ENCODE results near the gene EBI3. TPM values are rescaled to one million over a fixed set of nuclear protein-coding genes. Genes with fewer than 3 reads are reported as not detected.

The EBI3 gene
- polyA plus RNA-seq, 1 of the 3 experiments (the other 2 are of a cell fraction): 3.7 TPM

- TF ChIP-seq MXI1 (IDR thresholded peaks at IDR 0.05; ENCODE audit: low read depth, low read length): peak; percentile 93
- TF ChIP-seq RFX5 (IDR thresholded peaks at IDR 0.05; ENCODE audit: low read length): no peak
- TF ChIP-seq ZBTB33 (IDR thresholded peaks at IDR 0.05; ENCODE audit: borderline replicate concordance, low read depth): 0 out of 2 replicates have a peak, but pooled peaks have one; percentile 24
- peak; percentile 94 for TF ChIP-seq NRF1 (IDR thresholded peaks at IDR 0.05; ENCODE audit: low read depth, low read length)
- peak; percentile 75 for TF ChIP-seq GATA2 (CRISPR knock-in tag; IDR thresholded peaks at IDR 0.05)
- no peak for TF ChIP-seq MEF2A (IDR thresholded peaks at IDR 0.05; ENCODE audit: borderline replicate concordance, low read depth)
- peak; percentile 61; the same call in 1 of the 2 replicates for TF ChIP-seq FOXJ3 (CRISPR knock-in tag; IDR thresholded peaks at IDR 0.05)
- peak; percentile 78 for TF ChIP-seq POLR2AphosphoS5 (IDR thresholded peaks at IDR 0.05; ENCODE audit: low read depth, low read length)
- TF ChIP-seq NFIC (IDR thresholded peaks at IDR 0.05; ENCODE audit: borderline replicate concordance): no peak
- peak; percentile 84 for TF ChIP-seq YY1 (IDR thresholded peaks at IDR 0.05; ENCODE audit: low read depth)
Measured at GRCh38 chr19:4182084-4182810, 47.1 kb upstream of the EBI3 start, which contains the start of the genes ANKRD24 and SIRT6 (continued).

- H4K20me1 ChIP-seq (ENCODE audit: insufficient read depth): no peaks in the 10 kb centered on the region
- H3K9me2 ChIP-seq: no peaks in the 10 kb centered on the region
- no peak overlapping the region for H3K9ac ChIP-seq
- H3K4me3 ChIP-seq (ENCODE audit: low read depth in 2 of 2, low read length in 1 of 2): no peak overlapping the region
- no peak overlapping the region for H3K27ac ChIP-seq (ENCODE audit: low read depth in 2 of 2, low read length in 1 of 2)
- H3K9me3 ChIP-seq: no peaks in the 10 kb centered on the region
- no peaks in the 10 kb centered on the region for H3F3A ChIP-seq (replicated peaks; ENCODE audit: insufficient read depth)
- POLR2A ChIA-PET: no interaction called here
- H3K4me1 ChIP-seq (ENCODE audit: control insufficient read depth in 1 of 2, insufficient read depth in 2 of 2, low read depth in 1 of 2, low read length in 1 of 2): peaks cover 0 to 7% of the 10 kb centered on the region in 2 experiments; a peak in 1 of 4 replicates
- peaks cover 16% of the 10 kb centered on the region; the same call in 1 of the 2 replicates for H3K79me2 ChIP-seq (ENCODE audit: insufficient read depth)
- no peaks in the 10 kb centered on the region for H3K27me3 ChIP-seq (ENCODE audit: insufficient read depth)
- H3K4me2 ChIP-seq: no peak overlapping the region
- H3K36me3 ChIP-seq (replicated peaks in 1 of 2; ENCODE audit: control insufficient read depth in 1 of 2, insufficient read depth in 2 of 2, low read length in 1 of 2): peaks cover 0 to 5% of the 10 kb centered on the region in 2 experiments
- CTCF ChIA-PET: interaction anchor here (0.9 to 1.5 kb wide), 3 partner anchors 9 to 44 kb away, joined by 3 to 5 read pairs (median 4); no protein-coding TSS in a partner anchor
- TF ChIP-seq TAF1 (IDR thresholded peaks at IDR 0.05; ENCODE audit: borderline replicate concordance, low read depth, low read length) (no peak), POLR2AphosphoS5 (IDR thresholded peaks at IDR 0.05; ENCODE audit: low read depth, low read length) (no peak), GABPA (IDR thresholded peaks at IDR 0.05; ENCODE audit: low read depth) (no peak), ELF1 (IDR thresholded peaks at IDR 0.05) (no peak)
- 54% methylated on average over 17 of the region's 23 CpGs for WGBS (ENCODE audit: low lambda C conversion rate)
- no peak overlapping the region for H2AFZ ChIP-seq (ENCODE audit: low read depth)
- no peak for DNase-seq
Measured at GRCh38 chr19:4183967-4184717, 45.2 kb upstream of the EBI3 start.

Data from SK-N-SH (cell line).